ENCODE measurements around the gene ZNF311.
A peak's percentile ranks its signal among the peaks of the same experiment; 100 is the strongest.

Gene ZNF311

GRCh38 chr6:29005183-29005885, at the start of gene ZNF311:
Gene ZNF311, minus strand, starts transcription at chr6:29005315. Its CDS starts 1,361 bp downstream, at chr6:29003954.
- DNase-seq: peak; percentile 97

GRCh38 chr6:29051680-29052079, 46.6 kb upstream of the ZNF311 start:
- DNase-seq: no peak

GRCh38 chr6:29045075-29045474, 40.0 kb upstream of the ZNF311 start, which contains the start of gene OR2W1:
Gene OR2W1, minus strand, starts transcription at chr6:29045175. Its CDS starts 0 bp downstream, at chr6:29045175.
- DNase-seq: no peak

GRCh38 chr6:29035951-29036350, 30.8 kb upstream of the ZNF311 start:
- no peak for DNase-seq

GRCh38 chr6:29028821-29029220, 23.7 kb upstream of the ZNF311 start:
- DNase-seq: no peak

- DNase-seq: no peak
Observed at GRCh38 chr6:29025927-29026585, 20.9 kb upstream of the ZNF311 start.

GRCh38 chr6:29021434-29021833, 16.3 kb upstream of the ZNF311 start:
- DNase-seq: no peak

- DNase-seq: no peak
Observed at GRCh38 chr6:29019629-29020028, 14.5 kb upstream of the ZNF311 start.

- no peak for DNase-seq
Observed at GRCh38 chr6:29017428-29017802, 12.3 kb upstream of the ZNF311 start.

- peak; percentile 92 for DNase-seq
Observed at GRCh38 chr6:29016559-29017427, 11.7 kb upstream of the ZNF311 start.

GRCh38 chr6:29014729-29015608, 9.9 kb upstream of the ZNF311 start:
- DNase-seq: peak; percentile 20

- DNase-seq: peak; percentile 86
Observed at GRCh38 chr6:29011276-29011734, 6.2 kb upstream of the ZNF311 start.

- DNase-seq: no peak
Observed at GRCh38 chr6:29009358-29009757, 4.2 kb upstream of the ZNF311 start.

GRCh38 chr6:29008089-29008488, 3.0 kb upstream of the ZNF311 start:
- DNase-seq: no peak

GRCh38 chr6:28996844-28997510, 8.1 kb downstream of the ZNF311 start:
- peak; percentile 42 for DNase-seq

GRCh38 chr6:28995093-28995650, 9.9 kb downstream of the ZNF311 start:
- no peak for DNase-seq

- peak; percentile 95 for DNase-seq
Observed at GRCh38 chr6:28988536-28989311, 16.4 kb downstream of the ZNF311 start.

GRCh38 chr6:28985462-28986164, 19.5 kb downstream of the ZNF311 start:
- peak; percentile 92 for DNase-seq

- no peak for DNase-seq
Observed at GRCh38 chr6:28983838-28984237, 21.3 kb downstream of the ZNF311 start.
